ENCODE data around the gene CCPG1. TPM values are rescaled to one million over a fixed set of nuclear protein-coding genes. Genes with fewer than 3 reads are reported as not detected.

Gene CCPG1
- polyA plus RNA-seq, 4 donors: 4.7 to 42.0 (median 16.8) TPM

- Histone ChIP-seq H3K36me3 (ENCODE audit: control insufficient read depth in 3 of 3, insufficient read depth in 2 of 3, low read depth in 1 of 3, low read length in 3 of 3) (peaks cover 0 to 9% (median 5%) of the 10 kb centered on the region in 3 donors), H3K4me3 (ENCODE audit: low read depth in 1 of 3, low read length in 3 of 3) (no peak overlapping the region), H3K27me3 (ENCODE audit: control insufficient read depth in 3 of 3, insufficient read depth in 3 of 3, low read length in 3 of 3) (no peaks in the 10 kb centered on the region), H3K4me1 (ENCODE audit: control insufficient read depth in 3 of 3, insufficient read depth in 2 of 3, low read depth in 1 of 3, low read length in 2 of 3) (no peaks in the 10 kb centered on the region), H3K27ac (ENCODE audit: low read depth in 1 of 3, low read length in 2 of 3) (no peak overlapping the region), H3K9me3 (ENCODE audit: control insufficient read depth in 2 of 2, insufficient read depth in 1 of 2, low read depth in 1 of 2, low read length in 1 of 2) (no peaks in the 10 kb centered on the region)
- FAIRE-seq: no peak
- 77 to 94% (median 88%) methylated on average over 2 of the region's 2 CpGs for WGBS, 3 donors
- no peak for DNase-seq
Measured at GRCh38 chr15:55353025-55353424, 55.1 kb downstream of the CCPG1 start.

- Histone ChIP-seq H3K27ac (ENCODE audit: low read depth in 1 of 3, low read length in 2 of 3) (no peak overlapping the region), H3K27me3 (ENCODE audit: control insufficient read depth in 3 of 3, insufficient read depth in 3 of 3, low read length in 3 of 3) (no peaks in the 10 kb centered on the region), H3K36me3 (ENCODE audit: control insufficient read depth in 3 of 3, insufficient read depth in 2 of 3, low read depth in 1 of 3, low read length in 3 of 3) (peaks cover 0 to 11% (median 0%) of the 10 kb centered on the region in 3 donors), H3K4me1 (ENCODE audit: control insufficient read depth in 3 of 3, insufficient read depth in 2 of 3, low read depth in 1 of 3, low read length in 2 of 3) (no peaks in the 10 kb centered on the region), H3K9me3 (ENCODE audit: control insufficient read depth in 2 of 2, insufficient read depth in 1 of 2, low read depth in 1 of 2, low read length in 1 of 2) (no peaks in the 10 kb centered on the region), H3K4me3 (ENCODE audit: low read depth in 1 of 3, low read length in 3 of 3) (no peak overlapping the region)
- no peak for DNase-seq
- 96 to 100% (median 99%) methylated on average over 2 of the region's 2 CpGs for WGBS, 3 donors
- no peak for FAIRE-seq
Measured at GRCh38 chr15:55349282-55349681, 58.9 kb downstream of the CCPG1 start.

GRCh38 chr15:55348281-55348778 is 59.8 kb downstream of the CCPG1 start:
- Histone ChIP-seq H3K4me1 (ENCODE audit: control insufficient read depth in 3 of 3, insufficient read depth in 2 of 3, low read depth in 1 of 3, low read length in 2 of 3) (no peaks in the 10 kb centered on the region), H3K27ac (ENCODE audit: low read depth in 1 of 3, low read length in 2 of 3) (no peak overlapping the region), H3K4me3 (ENCODE audit: low read depth in 1 of 3, low read length in 3 of 3) (no peak overlapping the region), H3K27me3 (ENCODE audit: control insufficient read depth in 3 of 3, insufficient read depth in 3 of 3, low read length in 3 of 3) (no peaks in the 10 kb centered on the region), H3K9me3 (ENCODE audit: control insufficient read depth in 2 of 2, insufficient read depth in 1 of 2, low read depth in 1 of 2, low read length in 1 of 2) (no peaks in the 10 kb centered on the region), H3K36me3 (ENCODE audit: control insufficient read depth in 3 of 3, insufficient read depth in 2 of 3, low read depth in 1 of 3, low read length in 3 of 3) (peaks cover 0 to 11% (median 0%) of the 10 kb centered on the region in 3 donors)
- DNase-seq (no peak), FAIRE-seq (no peak)
- WGBS, 3 donors: 76 to 78% (median 78%) methylated on average over 4 of the region's 4 CpGs

- Histone ChIP-seq H3K4me1 (ENCODE audit: control insufficient read depth in 3 of 3, insufficient read depth in 2 of 3, low read depth in 1 of 3, low read length in 2 of 3) (no peaks in the 10 kb centered on the region), H3K36me3 (ENCODE audit: control insufficient read depth in 3 of 3, insufficient read depth in 2 of 3, low read depth in 1 of 3, low read length in 3 of 3) (peaks cover 0 to 10% (median 0%) of the 10 kb centered on the region in 3 donors), H3K4me3 (ENCODE audit: low read depth in 1 of 3, low read length in 3 of 3) (no peak overlapping the region), H3K9me3 (ENCODE audit: control insufficient read depth in 2 of 2, insufficient read depth in 1 of 2, low read depth in 1 of 2, low read length in 1 of 2) (no peaks in the 10 kb centered on the region), H3K27me3 (ENCODE audit: control insufficient read depth in 3 of 3, insufficient read depth in 3 of 3, low read length in 3 of 3) (no peaks in the 10 kb centered on the region), H3K27ac (ENCODE audit: low read depth in 1 of 3, low read length in 2 of 3) (no peak overlapping the region)
- 88 to 99% (median 96%) methylated on average over 2 of the region's 2 CpGs for WGBS, 3 donors
- DNase-seq (no peak), FAIRE-seq (no peak)
Measured at GRCh38 chr15:55344206-55344605, 64.0 kb downstream of the CCPG1 start.

- 60 to 89% (median 84%) methylated on average over 2 of the region's 2 CpGs for WGBS, 3 donors
- no peaks in the 10 kb centered on the region for H3K9me3 ChIP-seq (ENCODE audit: control insufficient read depth in 2 of 2, insufficient read depth in 1 of 2, low read depth in 1 of 2, low read length in 1 of 2)
- H3K4me1 ChIP-seq (ENCODE audit: control insufficient read depth in 3 of 3, insufficient read depth in 2 of 3, low read depth in 1 of 3, low read length in 2 of 3): no peaks in the 10 kb centered on the region
- no peak for FAIRE-seq
- no peak overlapping the region for H3K4me3 ChIP-seq (ENCODE audit: low read depth in 1 of 3, low read length in 3 of 3)
- no peak overlapping the region for H3K27ac ChIP-seq (ENCODE audit: low read depth in 1 of 3, low read length in 2 of 3)
- H3K27me3 ChIP-seq (ENCODE audit: control insufficient read depth in 3 of 3, insufficient read depth in 3 of 3, low read length in 3 of 3): no peaks in the 10 kb centered on the region
- peaks cover 0 to 10% (median 0%) of the 10 kb centered on the region in 3 donors for H3K36me3 ChIP-seq (ENCODE audit: control insufficient read depth in 3 of 3, insufficient read depth in 2 of 3, low read depth in 1 of 3, low read length in 3 of 3)
- no peak for DNase-seq
Measured at GRCh38 chr15:55343168-55343567, 65.0 kb downstream of the CCPG1 start.

- FAIRE-seq: no peak
- H3K27me3 ChIP-seq (ENCODE audit: control insufficient read depth in 3 of 3, insufficient read depth in 3 of 3, low read length in 3 of 3): no peaks in the 10 kb centered on the region
- no peak overlapping the region for H3K27ac ChIP-seq (ENCODE audit: low read depth in 1 of 3, low read length in 2 of 3)
- H3K36me3 ChIP-seq (ENCODE audit: control insufficient read depth in 3 of 3, insufficient read depth in 2 of 3, low read depth in 1 of 3, low read length in 3 of 3): peaks cover 3 to 17% (median 3%) of the 10 kb centered on the region in 3 donors
- H3K4me3 ChIP-seq (ENCODE audit: low read depth in 1 of 3, low read length in 3 of 3): no peak overlapping the region
- no peaks in the 10 kb centered on the region for H3K4me1 ChIP-seq (ENCODE audit: control insufficient read depth in 3 of 3, insufficient read depth in 2 of 3, low read depth in 1 of 3, low read length in 2 of 3)
- WGBS, 3 donors: 90 to 100% (median 94%) methylated on average over 1 of the region's 1 CpG
- DNase-seq: no peak
- H3K9me3 ChIP-seq (ENCODE audit: control insufficient read depth in 2 of 2, insufficient read depth in 1 of 2, low read depth in 1 of 2, low read length in 1 of 2): no peaks in the 10 kb centered on the region
Measured at GRCh38 chr15:55337160-55337559, 71.0 kb downstream of the CCPG1 start.

- H3K9me3 ChIP-seq (ENCODE audit: control insufficient read depth in 2 of 2, insufficient read depth in 1 of 2, low read depth in 1 of 2, low read length in 1 of 2): no peaks in the 10 kb centered on the region
- H3K36me3 ChIP-seq (ENCODE audit: control insufficient read depth in 3 of 3, insufficient read depth in 2 of 3, low read depth in 1 of 3, low read length in 3 of 3): peaks cover 3 to 28% (median 5%) of the 10 kb centered on the region in 3 donors
- no peaks in the 10 kb centered on the region for H3K4me1 ChIP-seq (ENCODE audit: control insufficient read depth in 3 of 3, insufficient read depth in 2 of 3, low read depth in 1 of 3, low read length in 2 of 3)
- H3K27ac ChIP-seq (ENCODE audit: low read depth in 1 of 3, low read length in 2 of 3): no peak overlapping the region
- no peaks in the 10 kb centered on the region for H3K27me3 ChIP-seq (ENCODE audit: control insufficient read depth in 3 of 3, insufficient read depth in 3 of 3, low read length in 3 of 3)
- no peak for FAIRE-seq
- DNase-seq: no peak
- no peak overlapping the region for H3K4me3 ChIP-seq (ENCODE audit: low read depth in 1 of 3, low read length in 3 of 3)
- WGBS, 3 donors: 94 to 100% (median 95%) methylated on average over 1 of the region's 1 CpG
Measured at GRCh38 chr15:55334997-55335396, 73.2 kb downstream of the CCPG1 start.

GRCh38 chr15:55334371-55334770 is 73.8 kb downstream of the CCPG1 start:
- DNase-seq: no peak
- Histone ChIP-seq H3K4me3 (ENCODE audit: low read depth in 1 of 3, low read length in 3 of 3) (no peak overlapping the region), H3K36me3 (ENCODE audit: control insufficient read depth in 3 of 3, insufficient read depth in 2 of 3, low read depth in 1 of 3, low read length in 3 of 3) (peaks cover 3 to 29% (median 5%) of the 10 kb centered on the region in 3 donors), H3K9me3 (ENCODE audit: control insufficient read depth in 2 of 2, insufficient read depth in 1 of 2, low read depth in 1 of 2, low read length in 1 of 2) (no peaks in the 10 kb centered on the region), H3K4me1 (ENCODE audit: control insufficient read depth in 3 of 3, insufficient read depth in 2 of 3, low read depth in 1 of 3, low read length in 2 of 3) (no peaks in the 10 kb centered on the region), H3K27ac (ENCODE audit: low read depth in 1 of 3, low read length in 2 of 3) (no peak overlapping the region), H3K27me3 (ENCODE audit: control insufficient read depth in 3 of 3, insufficient read depth in 3 of 3, low read length in 3 of 3) (no peaks in the 10 kb centered on the region)
- 91 to 97% (median 93%) methylated on average over 5 of the region's 5 CpGs for WGBS, 3 donors
- FAIRE-seq: no peak

GRCh38 chr15:55327387-55327786 is 80.8 kb downstream of the CCPG1 start:
- Histone ChIP-seq H3K4me1 (ENCODE audit: control insufficient read depth in 3 of 3, insufficient read depth in 2 of 3, low read depth in 1 of 3, low read length in 2 of 3) (no peaks in the 10 kb centered on the region), H3K27ac (ENCODE audit: low read depth in 1 of 3, low read length in 2 of 3) (no peak overlapping the region), H3K36me3 (ENCODE audit: control insufficient read depth in 3 of 3, insufficient read depth in 2 of 3, low read depth in 1 of 3, low read length in 3 of 3) (peaks cover 4 to 20% (median 8%) of the 10 kb centered on the region in 3 donors), H3K27me3 (ENCODE audit: control insufficient read depth in 3 of 3, insufficient read depth in 3 of 3, low read length in 3 of 3) (no peaks in the 10 kb centered on the region), H3K4me3 (ENCODE audit: low read depth in 1 of 3, low read length in 3 of 3) (no peak overlapping the region), H3K9me3 (ENCODE audit: control insufficient read depth in 2 of 2, insufficient read depth in 1 of 2, low read depth in 1 of 2, low read length in 1 of 2) (no peaks in the 10 kb centered on the region)
- 84 to 97% (median 91%) methylated on average over 1 of the region's 1 CpG for WGBS, 3 donors
- DNase-seq (no peak), FAIRE-seq (no peak)

Data from small intestine (tissue), 7 donors.